Measurements from ENCODE around the gene RAI1.

Gene RAI1

GRCh38 chr17:17856386-17856785, 175.1 kb downstream of the RAI1 start:
- no peak for DNase-seq (ENCODE audit: low read depth)
- no peak overlapping the region for H3K4me3 ChIP-seq (replicated peaks; ENCODE audit: low read depth, low read length)
- no peak for TF ChIP-seq CTCF (IDR thresholded peaks at IDR 0.05; ENCODE audit: low read length, missing control alignments)

GRCh38 chr17:17857496-17857895, 176.2 kb downstream of the RAI1 start:
- TF ChIP-seq CTCF (IDR thresholded peaks at IDR 0.05; ENCODE audit: low read length, missing control alignments) = no peak
- no peak for DNase-seq (ENCODE audit: low read depth)
- no peak overlapping the region for H3K4me3 ChIP-seq (replicated peaks; ENCODE audit: low read depth, low read length)

GRCh38 chr17:17859909-17860765, 178.9 kb downstream of the RAI1 start:
- H3K4me3 ChIP-seq (replicated peaks; ENCODE audit: low read depth, low read length) = no peak overlapping the region
- no peak for TF ChIP-seq CTCF (IDR thresholded peaks at IDR 0.05; ENCODE audit: low read length, missing control alignments)
- DNase-seq (ENCODE audit: low read depth) = peak; percentile 62

GRCh38 chr17:17860766-17861107, 179.5 kb downstream of the RAI1 start:
- no peak overlapping the region for H3K4me3 ChIP-seq (replicated peaks; ENCODE audit: low read depth, low read length)
- no peak for TF ChIP-seq CTCF (IDR thresholded peaks at IDR 0.05; ENCODE audit: low read length, missing control alignments)
- DNase-seq (ENCODE audit: low read depth) = no peak
